HG02973 (cell line): ENCODE results near the gene GABRG3.

ENCODE experiments used
- ATAC-seq: cut with Tn5 transposase; IDR thresholded peaks from one replicate; pipeline ENCODE4 v1.9.1; 2021; ENCODE audit warnings: moderate library complexity; ENCODE audit not compliant: unreplicated experiment

Gene GABRG3

GRCh38 chr15:27061739-27062138, 90.8 kb downstream of the GABRG3 start:
- ATAC-seq = no peak

GRCh38 chr15:27062951-27063350, 92.0 kb downstream of the GABRG3 start:
- ATAC-seq = no peak

GRCh38 chr15:27064080-27064479, 93.1 kb downstream of the GABRG3 start:
- ATAC-seq = no peak

GRCh38 chr15:27065151-27065550, 94.2 kb downstream of the GABRG3 start:
- ATAC-seq = no peak

GRCh38 chr15:27065785-27066184, 94.8 kb downstream of the GABRG3 start:
- no peak for ATAC-seq

GRCh38 chr15:27066446-27066845, 95.5 kb downstream of the GABRG3 start:
- ATAC-seq = no peak

- ATAC-seq = no peak
These were observed 96.2 kb downstream of the GABRG3 start for GRCh38 chr15:27067175-27067574.

GRCh38 chr15:27070841-27071240, 99.9 kb downstream of the GABRG3 start:
- no peak for ATAC-seq

- ATAC-seq = no peak
These were observed 103.2 kb downstream of the GABRG3 start for GRCh38 chr15:27074179-27074578.

GRCh38 chr15:27077790-27078189, 106.8 kb downstream of the GABRG3 start:
- no peak for ATAC-seq

GRCh38 chr15:27081676-27082418, 110.9 kb downstream of the GABRG3 start:
- no peak for ATAC-seq

- ATAC-seq = no peak
These were observed 111.5 kb downstream of the GABRG3 start for GRCh38 chr15:27082526-27082925.

GRCh38 chr15:27084844-27085243, 113.9 kb downstream of the GABRG3 start:
- no peak for ATAC-seq

GRCh38 chr15:27086149-27086548, 115.2 kb downstream of the GABRG3 start:
- no peak for ATAC-seq

- ATAC-seq = no peak
These were observed 115.8 kb downstream of the GABRG3 start for GRCh38 chr15:27086805-27087204.

- ATAC-seq = no peak
These were observed 116.9 kb downstream of the GABRG3 start for GRCh38 chr15:27087651-27088583.

GRCh38 chr15:27088584-27089232, 117.7 kb downstream of the GABRG3 start:
- no peak for ATAC-seq

- ATAC-seq = no peak
These were observed 118.2 kb downstream of the GABRG3 start for GRCh38 chr15:27089233-27089586.

GRCh38 chr15:27089676-27090075, 118.7 kb downstream of the GABRG3 start:
- no peak for ATAC-seq

- ATAC-seq = no peak
These were observed 120.4 kb downstream of the GABRG3 start for GRCh38 chr15:27091270-27091940.

- ATAC-seq = no peak
These were observed 121.4 kb downstream of the GABRG3 start for GRCh38 chr15:27092390-27092789.
